H1 (cell line): Measurements from ENCODE around the gene TNS1. TPM values are rescaled to one million over a fixed set of nuclear protein-coding genes. Genes with fewer than 3 reads are reported as not detected.

Experiments used
- CTCF ChIA-PET: fragments of 300-600 bp; sonication (Branson Sonifier 250); formaldehyde crosslinking; loops from one replicate; lab custom pipeline; 2021; ENCODE audit not compliant: partially characterized antibody; lab: Charles Lee
- POLR2A ChIA-PET: fragments of 300-600 bp; sonication (Branson Sonifier 250); formaldehyde crosslinking; loops from one replicate; lab custom pipeline; 2021; ENCODE audit warnings: inconsistent platforms; ENCODE audit not compliant: partially characterized antibody; lab: Charles Lee
- DNase-seq, 2 experiments: peaks; one replicate each; pipeline versions ENCODE4 v3.0.0 to v3.0.0-alpha.2; 2010 to 2022; ENCODE audit warnings: low spot score in 2 of 2, low read depth in 1 of 2, mixed read lengths in 1 of 2
- FAIRE-seq: peaks from 2 replicates; lab custom pipeline; 2011; peaks lifted over from hg19 to GRCh38; lab: Jason Lieb, UNC
- H2AFZ ChIP-seq: 2 replicates; pipeline ENCODE4 v1.8.1; 2012; ENCODE audit warnings: low read length, inconsistent platforms
- H2AK5ac ChIP-seq: 2 replicates; pipeline ENCODE4 v1.6.1; 2013; ENCODE audit warnings: low read depth, low read length
- H2BK120ac ChIP-seq: replicated peaks from 2 replicates; pipeline ENCODE3; 2013; ENCODE audit warnings: low read depth, low read length, inconsistent platforms
- H2BK12ac ChIP-seq: 2 replicates; pipeline ENCODE4 v1.6.1; 2013; ENCODE audit warnings: low read depth, low read length
- H2BK15ac ChIP-seq: 2 replicates; pipeline ENCODE4 v1.6.1; 2013; ENCODE audit warnings: low read length
- H2BK20ac ChIP-seq: 2 replicates; pipeline ENCODE4 v1.6.1; 2013; ENCODE audit warnings: low read length
- H2BK5ac ChIP-seq: 2 replicates; pipeline ENCODE4 v1.6.1; 2013; ENCODE audit warnings: low read depth, low read length
- H3K14ac ChIP-seq: 2 replicates; pipeline ENCODE4 v1.6.1; 2013; ENCODE audit warnings: inconsistent platforms; ENCODE audit not compliant: insufficient read length
- H3K18ac ChIP-seq: 2 replicates; pipeline ENCODE4 v1.6.1; 2013; ENCODE audit warnings: low read length; ENCODE audit errors: extremely low read depth
- H3K23ac ChIP-seq: 2 replicates; pipeline ENCODE4 v1.6.1; 2013; ENCODE audit warnings: inconsistent platforms; ENCODE audit not compliant: insufficient read length
- H3K23me2 ChIP-seq: 2 replicates; pipeline ENCODE4 v1.6.1; 2013; ENCODE audit warnings: low read depth, low read length
- H3K27ac ChIP-seq: 2 replicates; pipeline ENCODE4 v1.6.1; 2011; ENCODE audit warnings: low read depth, low read length, inconsistent platforms
- H3K27me3 ChIP-seq, 4 experiments: replicated peaks in 1 of 4; 1 replicate in 1 of 4; 2 replicates in 3 of 4; pipeline versions ENCODE4 v1.6.1 to v1.8.1; 2011 to 2013; ENCODE audit warnings: low read length in 3 of 4, mild to moderate bottlenecking in 3 of 4, inconsistent platforms in 2 of 4, mixed read lengths in 2 of 4, moderate library complexity in 1 of 4; ENCODE audit not compliant: control insufficient read depth in 3 of 4, insufficient read depth in 3 of 4; ENCODE audit errors: extremely low read depth in 1 of 4
- H3K36me3 ChIP-seq, 4 experiments: 2 replicates each; pipeline versions ENCODE4 v1.6.1 to v1.8.1; 2011 to 2013; ENCODE audit warnings: mild to moderate bottlenecking in 4 of 4, low read length in 3 of 4, moderate library complexity in 2 of 4, control low read depth in 1 of 4, inconsistent platforms in 1 of 4; ENCODE audit not compliant: insufficient read depth in 4 of 4, control insufficient read depth in 2 of 4
- H3K4ac ChIP-seq: replicated peaks from 2 replicates; pipeline ENCODE3; 2013; ENCODE audit warnings: low read length, low read depth, mixed read lengths, inconsistent platforms; ENCODE audit not compliant: insufficient read length
- H3K4me1 ChIP-seq, 4 experiments: replicated peaks in 1 of 4; 1 replicate in 1 of 4; 2 replicates in 3 of 4; pipeline versions ENCODE4 v1.6.1 to v1.8.1; 2011 to 2013; ENCODE audit warnings: low read length in 3 of 4, inconsistent platforms in 2 of 4, mixed read lengths in 1 of 4; ENCODE audit not compliant: insufficient read depth in 4 of 4, control insufficient read depth in 3 of 4
- H3K4me2 ChIP-seq, 2 experiments: 2 replicates each; pipeline versions ENCODE4 v1.6.1 to v1.8.1; 2011 to 2013; ENCODE audit warnings: low read depth in 2 of 2, low read length in 2 of 2, control low read depth in 1 of 2, inconsistent platforms in 1 of 2, mild to moderate bottlenecking in 1 of 2; ENCODE audit not compliant: insufficient read depth in 1 of 2
- H3K4me3 ChIP-seq, 4 experiments: fragments of 200-600, 300-600 bp in 1 of 4; sonication (generic), shearing (Covaris generic), sonication (Bioruptor Twin) in 1 of 4; 2 replicates each; pipeline versions ENCODE4 v1.5.1 to v1.8.1; 2011 to 2016; ENCODE audit warnings: low read length in 4 of 4, low read depth in 3 of 4, control low read depth in 2 of 4, inconsistent platforms in 2 of 4, mild to moderate bottlenecking in 2 of 4, mixed read lengths in 1 of 4, moderate library complexity in 1 of 4; ENCODE audit not compliant: insufficient read depth in 2 of 4; ENCODE audit errors: extremely low read depth in 1 of 4
- H3K56ac ChIP-seq: replicated peaks from 2 replicates; pipeline ENCODE3; 2013; ENCODE audit warnings: low read depth, mild to moderate bottlenecking, mixed read lengths, low read length, inconsistent platforms; ENCODE audit not compliant: insufficient read length
- H3K79me1 ChIP-seq: 2 replicates; pipeline ENCODE4 v1.6.1; 2013; ENCODE audit warnings: low read depth, low read length, control low read depth
- H3K79me2 ChIP-seq, 2 experiments: 2 replicates each; pipeline versions ENCODE4 v1.6.1 to v1.8.1; 2012 to 2013; ENCODE audit warnings: low read length in 2 of 2, mild to moderate bottlenecking in 2 of 2, inconsistent platforms in 1 of 2; ENCODE audit not compliant: insufficient read depth in 2 of 2, control insufficient read depth in 1 of 2
- H3K9ac ChIP-seq, 4 experiments: replicated peaks in 1 of 4; 1 replicate in 1 of 4; 2 replicates in 3 of 4; pipeline versions ENCODE4 v1.6.1 to v1.8.1; 2011 to 2013; ENCODE audit warnings: low read depth in 3 of 4, low read length in 3 of 4, control low read depth in 2 of 4, mild to moderate bottlenecking in 2 of 4, moderate library complexity in 2 of 4, inconsistent platforms in 1 of 4; ENCODE audit errors: extremely low read depth in 1 of 4
- H3K9me3 ChIP-seq, 2 experiments: 2 replicates each; pipeline versions ENCODE4 v1.6.1 to v1.8.1; 2012 to 2013; ENCODE audit warnings: mild to moderate bottlenecking in 2 of 2, moderate library complexity in 2 of 2, control low read depth in 1 of 2, inconsistent platforms in 1 of 2, low read depth in 1 of 2, low read length in 1 of 2, mixed read lengths in 1 of 2; ENCODE audit not compliant: insufficient read depth in 2 of 2
- H4K20me1 ChIP-seq, 2 experiments: replicated peaks in 1 of 2; 2 replicates each; pipeline versions ENCODE3 to v1.8.1; 2011 to 2013; ENCODE audit warnings: inconsistent platforms in 2 of 2, low read length in 2 of 2, mild to moderate bottlenecking in 1 of 2; ENCODE audit not compliant: insufficient read depth in 2 of 2, control insufficient read depth in 1 of 2
- H4K5ac ChIP-seq: 2 replicates; pipeline ENCODE4 v1.6.1; 2013; ENCODE audit warnings: low read length, low read depth, mixed read lengths, inconsistent platforms; ENCODE audit not compliant: insufficient read length
- H4K8ac ChIP-seq: 2 replicates; pipeline ENCODE4 v1.8.0; 2013; ENCODE audit warnings: mild to moderate bottlenecking, moderate library complexity, low read length, inconsistent platforms; ENCODE audit not compliant: insufficient read depth; ENCODE audit errors: extremely low read depth
- H4K91ac ChIP-seq: replicated peaks from 2 replicates; pipeline ENCODE3; 2013; ENCODE audit warnings: low read length, mixed read lengths, inconsistent platforms; ENCODE audit not compliant: insufficient read length
- EGR1 ChIP-seq: IDR thresholded peaks from 2 replicates; pipeline ENCODE4 v1.6.1; 2011; ENCODE audit warnings: low read depth, low read length, borderline replicate concordance
- HDAC6 ChIP-seq: IDR thresholded peaks from one replicate; pipeline ENCODE4 v1.7.1; 2012; ENCODE audit warnings: low read depth, mild to moderate bottlenecking, inconsistent platforms, low read length, moderate library complexity
- KDM4A ChIP-seq: IDR thresholded peaks from one replicate; pipeline ENCODE4 v1.7.1; 2012; ENCODE audit warnings: low read depth, mild to moderate bottlenecking, moderate library complexity, low read length, inconsistent platforms; ENCODE audit not compliant: severe bottlenecking
- POLR2A ChIP-seq, 2 experiments: IDR thresholded peaks; 1 replicate in 1 of 2; 2 replicates in 1 of 2; pipeline ENCODE4 v1.6.1; 2011; ENCODE audit warnings: low read depth in 2 of 2, low read length in 2 of 2, mild to moderate bottlenecking in 2 of 2; ENCODE audit errors: control extremely low read depth in 1 of 2
- RAD21 ChIP-seq, 2 experiments: IDR thresholded peaks in 1 of 2; conservative IDR thresholded peaks in 1 of 2; 2 replicates each; pipeline ENCODE4 v1.6.1; 2011; ENCODE audit warnings: low read depth in 2 of 2, low read length in 2 of 2, improper control_type of control experiment in 1 of 2, inconsistent platforms in 1 of 2, mild to moderate bottlenecking in 1 of 2, moderate library complexity in 1 of 2
- RBBP5 ChIP-seq: IDR thresholded peaks from 2 replicates; pipeline ENCODE4 v1.7.1; 2012; ENCODE audit warnings: low read depth, mild to moderate bottlenecking, inconsistent platforms, low read length, moderate library complexity, borderline replicate concordance
- WGBS, 2 experiments: shearing (Covaris generic) in 1 of 2; methylation state at CpG; one replicate each; pipeline versions ENCODE4 v1.1.6 to v1.1.7; 2013 to 2015; ENCODE audit warnings: low lambda C conversion rate in 2 of 2, mixed read lengths in 2 of 2, inconsistent platforms in 1 of 2, low coverage in 1 of 2, missing lambda C conversion rate in 1 of 2; ENCODE audit not compliant: insufficient replicate concordance in 2 of 2, insufficient coverage in 1 of 2, insufficient read length in 1 of 2; ENCODE audit errors: extremely low coverage in 1 of 2, missing lambda C conversion rate in 1 of 2; 5-methylcytosine and 5-hydroxymethylcytosine counted together
- polyA plus RNA-seq, 7 experiments: library from polyadenylated mRNA; depleted of rRNA in 3 of 7; stranded (reverse) in 5 of 7; unstranded in 2 of 7; fragments of >200 nt in 5 of 7; fragments of 200-250 nt in 2 of 7; gene quantifications; 1 replicate in 5 of 7; 2 replicates in 1 of 7; 4 replicates in 1 of 7; pipeline versions ENCODE4 v1.2.1 to v1.2.3, GENCODE V29; 2011 to 2013; ENCODE audit warnings: missing spikeins in 2 of 7, mixed read lengths in 2 of 7
- total RNA-seq: library from RNA; stranded (reverse); fragmentation: NEBNext Ultra II Directional; extraction: Animal tissue kit (Norgen Biotek cat#: 25700); gene quantifications from 2 replicates; pipeline ENCODE4 v1.2.1, GENCODE V29; 2021
- TF ChIP-seq, protein P1 (sequence below): IDR thresholded peaks from 2 replicates; pipeline ENCODE4 v1.6.1; 2012; ENCODE audit warnings: inconsistent platforms
- TF ChIP-seq, protein P2 (sequence below), 3 experiments: IDR thresholded peaks; 1 replicate in 2 of 3; 2 replicates in 1 of 3; pipeline versions ENCODE4 v1.5.1 to v1.6.1; 2011; ENCODE audit warnings: low read length in 3 of 3, mild to moderate bottlenecking in 3 of 3, inconsistent platforms in 2 of 3, low read depth in 1 of 3, moderate library complexity in 1 of 3; ENCODE audit not compliant: insufficient read depth in 1 of 3; ENCODE audit errors: control extremely low read depth in 1 of 3
- TF ChIP-seq, protein P3 (sequence below): IDR thresholded peaks from 2 replicates; pipeline ENCODE4 v1.6.1; 2012; ENCODE audit warnings: inconsistent platforms

The TNS1 gene
- total and polyA plus RNA-seq, 2 of the 8 experiments (the other 6 are each of a cell fraction or from before 2014, with no cell fraction given) = 1.5 to 5.1 TPM

DNA sequence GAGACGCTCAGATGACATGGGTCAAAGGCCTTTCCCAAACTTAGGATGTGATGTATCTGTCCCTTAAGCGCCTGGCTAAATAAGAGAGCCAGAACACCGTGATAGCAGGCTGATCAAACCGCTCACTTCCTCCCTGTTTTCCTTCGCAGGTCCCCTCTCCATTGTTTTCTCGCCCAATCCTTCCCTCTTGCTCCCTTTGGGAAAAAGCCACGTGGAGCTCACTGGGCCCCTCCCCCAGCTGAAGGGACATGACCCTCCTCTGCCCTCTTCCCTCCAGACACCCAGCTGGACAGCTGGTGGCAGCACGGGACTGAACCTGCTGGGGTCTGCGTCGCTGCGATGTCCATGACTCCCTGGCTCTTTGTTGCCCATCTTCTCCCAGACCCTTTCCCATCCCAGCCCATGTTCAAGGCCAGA lies 201.7 kb downstream of the TNS1 start:
- Histone ChIP-seq H3K36me3 (no peaks in the 10 kb centered on the region), H2BK20ac (no peak overlapping the region), H3K9ac (no peak overlapping the region), H4K91ac (no peak overlapping the region), H4K8ac (no peak overlapping the region), H3K4me1 (peaks cover 0 to 5% (median 0%) of the 10 kb centered on the region in 4 experiments; a peak in 1 of 7 replicates), H3K23me2 (peaks cover 6% of the 10 kb centered on the region), H3K27ac (no peak overlapping the region), H2AK5ac (no peak overlapping the region), H3K4me3 (no peak overlapping the region), H3K18ac (no peak overlapping the region), H3K9me3 (no peaks in the 10 kb centered on the region), H4K5ac (no peak overlapping the region), H2AFZ (no peak overlapping the region), H2BK15ac (no peak overlapping the region), H3K4me2 (no peak overlapping the region; a peak in 1 of 4 replicates), H3K56ac (no peak overlapping the region), H2BK120ac (no peak overlapping the region), H3K14ac (no peak overlapping the region), H2BK5ac (no peak overlapping the region), H3K23ac (no peak overlapping the region), H4K20me1 (peaks cover 0 to 5% of the 10 kb centered on the region in 2 experiments), H3K27me3 (no peaks in the 10 kb centered on the region), H2BK12ac (no peak overlapping the region), H3K4ac (no peak overlapping the region), H3K79me1 (no peaks in the 10 kb centered on the region; the same call in 1 of the 2 replicates), H3K79me2 (no peaks in the 10 kb centered on the region)
- DNase-seq = no peak
- WGBS, 2 experiments = 73% methylated on average over 11 of the region's 11 CpGs; no CpG with 5 or more reads in 1 of the 2 experiments
- ChIA-PET POLR2A (no interaction called here), CTCF (interaction anchor here (0.8 to 30.4 kb wide), 7 partner anchors 10 to 98 kb away, joined by 3 to 759 read pairs (median 4); no protein-coding TSS in a partner anchor)
- no peak for FAIRE-seq
- TF ChIP-seq HDAC6 (no peak), POLR2A (IDR thresholded peaks at IDR 0.05; ENCODE audit: control extremely low read depth in 1 of 2, low read depth in 2 of 2, low read length in 2 of 2) (no peak), RBBP5 (no peak), EGR1 (no peak), RAD21 (IDR thresholded peaks at IDR 0.05 in 1 of 2, conservative IDR thresholded peaks at IDR 0.05 in 1 of 2; ENCODE audit: low read depth in 2 of 2, low read length in 2 of 2) (peak; percentile 12 to 17; a peak in 2 of 4 replicates), KDM4A (no peak)
- TF ChIP-seq, protein P1, sequence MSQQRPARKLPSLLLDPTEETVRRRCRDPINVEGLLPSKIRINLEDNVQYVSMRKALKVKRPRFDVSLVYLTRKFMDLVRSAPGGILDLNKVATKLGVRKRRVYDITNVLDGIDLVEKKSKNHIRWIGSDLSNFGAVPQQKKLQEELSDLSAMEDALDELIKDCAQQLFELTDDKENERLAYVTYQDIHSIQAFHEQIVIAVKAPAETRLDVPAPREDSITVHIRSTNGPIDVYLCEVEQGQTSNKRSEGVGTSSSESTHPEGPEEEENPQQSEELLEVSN = peak; percentile 38; the same call in 1 of the 2 replicates
- TF ChIP-seq, protein P2, sequence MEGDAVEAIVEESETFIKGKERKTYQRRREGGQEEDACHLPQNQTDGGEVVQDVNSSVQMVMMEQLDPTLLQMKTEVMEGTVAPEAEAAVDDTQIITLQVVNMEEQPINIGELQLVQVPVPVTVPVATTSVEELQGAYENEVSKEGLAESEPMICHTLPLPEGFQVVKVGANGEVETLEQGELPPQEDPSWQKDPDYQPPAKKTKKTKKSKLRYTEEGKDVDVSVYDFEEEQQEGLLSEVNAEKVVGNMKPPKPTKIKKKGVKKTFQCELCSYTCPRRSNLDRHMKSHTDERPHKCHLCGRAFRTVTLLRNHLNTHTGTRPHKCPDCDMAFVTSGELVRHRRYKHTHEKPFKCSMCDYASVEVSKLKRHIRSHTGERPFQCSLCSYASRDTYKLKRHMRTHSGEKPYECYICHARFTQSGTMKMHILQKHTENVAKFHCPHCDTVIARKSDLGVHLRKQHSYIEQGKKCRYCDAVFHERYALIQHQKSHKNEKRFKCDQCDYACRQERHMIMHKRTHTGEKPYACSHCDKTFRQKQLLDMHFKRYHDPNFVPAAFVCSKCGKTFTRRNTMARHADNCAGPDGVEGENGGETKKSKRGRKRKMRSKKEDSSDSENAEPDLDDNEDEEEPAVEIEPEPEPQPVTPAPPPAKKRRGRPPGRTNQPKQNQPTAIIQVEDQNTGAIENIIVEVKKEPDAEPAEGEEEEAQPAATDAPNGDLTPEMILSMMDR (IDR thresholded peaks at IDR 0.05; ENCODE audit: control extremely low read depth in 1 of 3, insufficient read depth in 1 of 3, low read depth in 1 of 3, low read length in 3 of 3) = no peak; a peak in 1 of 4 replicates
- TF ChIP-seq, protein P3, sequence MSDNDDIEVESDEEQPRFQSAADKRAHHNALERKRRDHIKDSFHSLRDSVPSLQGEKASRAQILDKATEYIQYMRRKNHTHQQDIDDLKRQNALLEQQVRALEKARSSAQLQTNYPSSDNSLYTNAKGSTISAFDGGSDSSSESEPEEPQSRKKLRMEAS = peak; percentile 76
